HG02623 (cell line): Measurements from ENCODE around the gene CEP97.
A peak's percentile ranks its signal among the peaks of the same experiment; 100 is the strongest.
"Not testable (repeated sequence)": the region's sequence is repeated elsewhere in the genome, so short reads cannot be mapped to it uniquely, and the experiment has no call there.

Source experiments
- ATAC-seq: cut with Tn5 transposase; IDR thresholded peaks from one replicate; pipeline ENCODE4 v1.9.1; 2021; ENCODE audit warnings: moderate library complexity; ENCODE audit not compliant: unreplicated experiment

Gene CEP97

GRCh38 chr3:101724329-101725193 is at the start of gene CEP97:
CEP97 (plus strand) TSS chr3:101724614; CDS start chr3:101724677, 63 bp downstream.
- ATAC-seq = peak; percentile 89

DNA sequence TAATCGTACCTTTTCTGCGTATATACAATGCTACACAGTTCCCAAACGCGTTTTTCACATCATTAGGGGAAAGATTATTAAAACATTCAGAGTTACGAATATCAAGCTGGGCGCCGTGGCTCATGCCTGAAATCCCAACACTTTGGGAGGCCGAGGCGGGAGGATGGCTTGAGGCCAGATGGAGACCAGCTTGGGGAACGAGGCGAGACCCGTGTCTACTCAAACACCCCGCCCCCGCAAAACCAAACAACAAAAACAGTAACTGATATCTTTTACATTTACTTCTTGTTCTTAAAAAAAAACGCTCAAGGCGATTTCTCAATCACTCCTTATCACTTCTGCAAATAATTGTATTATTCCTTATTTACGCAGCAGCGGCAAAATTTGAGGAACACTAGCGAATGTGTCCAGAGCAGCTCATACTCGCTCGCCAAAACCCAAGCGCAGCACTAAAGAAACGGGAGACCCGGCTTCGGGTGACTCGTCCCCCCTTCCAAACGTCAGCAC is 48.7 kb upstream of the CEP97 start:
- ATAC-seq = no peak

DNA sequence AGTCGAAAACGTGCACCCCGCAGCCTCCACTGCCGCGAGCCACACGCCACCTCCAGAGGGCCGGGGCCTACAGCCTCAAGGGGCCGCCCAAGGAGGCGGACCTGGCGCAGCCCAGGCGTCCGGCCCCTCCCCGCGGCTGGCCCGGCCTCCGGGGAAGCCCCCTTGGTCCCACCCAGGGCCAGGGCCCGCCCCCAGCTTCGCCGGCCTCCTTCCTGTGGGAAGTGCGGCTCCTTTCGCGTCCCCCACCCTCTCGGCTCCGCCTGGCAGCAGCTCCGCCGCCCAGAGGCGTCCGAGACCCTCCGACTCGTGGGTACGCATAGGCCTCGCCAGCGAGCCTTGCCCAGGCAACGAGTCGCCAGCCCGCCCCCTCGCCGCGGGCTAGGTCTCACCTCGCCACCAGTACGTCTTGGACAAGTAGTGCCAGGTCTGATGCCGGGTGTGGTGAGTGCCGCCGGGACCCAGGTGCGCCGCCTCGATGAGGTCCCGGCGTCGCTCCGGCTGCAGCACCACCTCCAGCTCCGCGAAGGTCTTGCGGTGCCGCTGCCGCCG is 48.1 kb upstream of the CEP97 start:
- ATAC-seq = peak; percentile 82

GRCh38 chr3:101676765-101677435 is 47.5 kb upstream of the CEP97 start, which contains the start of gene ZBTB11:
ZBTB11 (minus strand) TSS chr3:101677132; CDS start chr3:101676914, 218 bp downstream.
- peak; percentile 69 for ATAC-seq

DNA sequence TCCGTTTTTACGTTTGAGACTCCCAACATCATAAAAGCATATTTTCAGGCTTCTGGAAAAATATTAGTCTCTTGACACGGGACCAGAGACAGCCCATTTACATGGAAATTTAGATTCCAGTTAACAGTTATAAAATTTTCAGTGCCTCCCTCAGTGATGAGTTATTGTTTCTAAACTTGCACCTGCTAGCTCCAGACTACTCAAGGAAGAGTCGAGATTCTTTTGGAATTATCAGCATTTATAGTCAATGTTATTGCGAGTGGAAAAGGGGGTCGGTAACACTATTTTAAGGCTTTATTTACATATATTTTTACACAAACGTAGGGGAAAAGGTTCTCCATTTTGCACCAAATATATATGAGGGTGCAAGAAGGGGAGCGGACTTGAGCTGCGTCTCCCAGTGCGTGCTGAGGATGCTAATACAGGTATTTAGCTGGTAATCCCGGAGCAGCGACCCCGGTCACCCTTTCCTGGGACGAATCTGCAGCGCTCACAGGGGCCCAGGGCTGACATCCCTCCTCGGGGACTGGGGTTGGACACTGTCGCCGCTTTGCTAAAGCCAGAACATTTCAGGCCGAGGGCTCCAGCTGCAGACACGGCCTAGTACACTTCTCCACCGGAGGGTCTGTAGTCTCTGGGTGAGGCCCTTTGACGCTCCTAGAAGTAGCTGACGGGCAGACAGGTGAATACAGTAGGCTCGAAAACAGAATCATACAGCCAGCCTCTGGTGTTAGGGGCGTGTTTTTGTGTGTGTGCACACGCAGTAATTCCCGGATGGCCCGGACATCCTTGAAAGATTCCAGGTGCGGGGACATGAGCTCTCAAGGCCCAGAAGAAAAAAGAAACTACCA is 46.8 kb upstream of the CEP97 start:
- ATAC-seq = no peak

- not testable (repeated sequence) for ATAC-seq
Observed at GRCh38 chr3:101678837-101679236, 45.6 kb upstream of the CEP97 start.

DNA sequence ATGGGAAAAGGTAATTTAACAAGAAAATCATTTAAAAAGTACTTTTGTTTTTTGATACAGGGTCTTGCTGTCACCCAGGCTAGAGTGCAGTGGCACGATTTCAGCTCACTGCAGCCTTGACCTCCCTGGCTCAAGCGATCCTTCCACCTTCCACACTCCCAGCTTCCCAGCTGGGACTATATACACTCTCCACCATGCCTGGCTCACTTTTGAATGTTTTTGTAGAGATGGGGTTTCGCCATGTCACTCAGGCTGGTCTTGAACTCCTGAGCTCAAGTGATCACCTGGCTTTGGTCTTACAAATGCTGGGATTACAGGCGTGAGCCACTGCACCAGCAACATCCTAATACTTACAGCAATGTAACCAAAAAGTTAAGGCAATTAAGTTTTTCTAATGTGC is 43.9 kb upstream of the CEP97 start:
- ATAC-seq = no peak

GRCh38 chr3:101685050-101685400 is 39.4 kb upstream of the CEP97 start:
- ATAC-seq = no peak

DNA sequence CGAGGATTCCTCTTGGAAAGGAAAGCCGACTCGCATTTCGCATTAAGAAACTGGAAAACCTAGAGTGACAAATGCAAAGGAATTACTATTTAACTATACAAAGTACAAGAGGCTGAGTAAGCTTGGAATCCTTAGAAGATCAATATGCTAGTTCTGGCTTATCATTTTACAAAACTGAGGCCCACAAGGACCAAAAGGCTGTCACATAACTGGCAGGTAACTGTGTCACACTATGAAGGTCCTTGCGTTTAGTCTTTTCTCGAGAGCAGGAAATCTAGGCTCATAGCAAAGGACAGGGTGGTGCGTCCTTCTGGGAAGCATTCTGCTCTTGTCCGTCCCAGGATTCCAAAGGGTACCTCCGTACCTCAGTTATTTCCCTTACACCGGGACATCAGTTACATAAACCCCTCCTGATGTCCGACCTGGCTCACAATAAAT is 38.5 kb upstream of the CEP97 start:
- peak; percentile 6 for ATAC-seq

DNA sequence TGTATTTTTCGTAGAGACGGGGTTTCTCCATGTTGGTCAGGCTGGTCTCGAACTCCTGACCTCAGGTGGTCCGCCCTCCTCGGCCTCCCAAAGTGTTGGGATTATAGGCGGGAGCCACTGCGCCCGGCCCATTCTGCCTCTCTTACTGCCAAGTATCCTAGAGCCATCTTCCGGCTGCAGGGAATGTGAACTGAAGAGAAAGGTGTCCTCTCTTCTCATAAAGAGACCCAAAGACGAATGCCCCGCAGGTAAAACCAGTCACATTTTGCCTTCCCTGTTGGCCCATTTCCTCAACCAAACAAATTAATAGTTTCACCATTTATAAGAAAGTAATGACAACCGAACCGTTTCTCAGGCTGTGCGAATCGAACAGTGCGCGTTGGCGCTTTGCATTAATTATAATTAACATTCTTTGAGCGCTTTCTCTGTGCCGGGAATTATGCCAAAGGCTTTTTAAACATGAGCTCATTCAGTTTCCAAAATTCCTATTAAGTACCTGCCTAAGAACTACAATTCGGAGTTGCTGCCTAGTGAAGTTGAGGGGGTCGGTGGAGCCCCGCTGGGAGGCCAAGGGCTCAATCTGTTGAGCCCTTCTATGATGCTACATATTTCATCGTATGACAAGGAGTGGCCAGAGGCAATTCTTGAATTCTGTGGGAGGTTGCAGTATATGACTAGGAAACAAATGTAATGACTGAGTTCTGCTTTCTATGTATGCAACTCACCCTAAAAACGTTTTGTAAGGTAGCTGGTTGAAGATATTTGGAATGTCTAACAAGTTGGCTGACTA is 37.1 kb upstream of the CEP97 start:
- ATAC-seq = no peak

GRCh38 chr3:101689286-101689685 is 35.1 kb upstream of the CEP97 start:
- ATAC-seq = no peak

DNA sequence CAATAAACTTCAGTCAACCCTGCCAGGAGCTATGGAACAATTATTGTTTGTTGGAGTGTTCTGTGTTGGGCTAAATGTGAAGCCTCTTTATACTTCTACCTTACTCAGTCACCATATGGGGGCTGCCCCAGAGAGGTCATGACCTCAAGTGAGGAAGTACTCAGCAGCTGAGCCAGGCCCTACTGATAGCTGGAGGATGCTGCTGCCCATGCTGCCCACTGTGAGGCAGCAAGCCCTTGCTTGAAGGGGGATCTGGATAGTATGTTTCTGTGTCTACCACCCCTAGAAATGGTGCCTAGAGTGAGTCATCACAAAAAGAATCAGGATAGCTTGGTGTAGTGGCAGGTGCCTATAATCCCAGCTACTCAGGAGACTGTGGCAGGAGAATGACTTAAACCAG is 33.4 kb upstream of the CEP97 start:
- ATAC-seq = no peak

GRCh38 chr3:101691685-101692671 is 32.4 kb upstream of the CEP97 start:
- not testable (repeated sequence) for ATAC-seq

DNA sequence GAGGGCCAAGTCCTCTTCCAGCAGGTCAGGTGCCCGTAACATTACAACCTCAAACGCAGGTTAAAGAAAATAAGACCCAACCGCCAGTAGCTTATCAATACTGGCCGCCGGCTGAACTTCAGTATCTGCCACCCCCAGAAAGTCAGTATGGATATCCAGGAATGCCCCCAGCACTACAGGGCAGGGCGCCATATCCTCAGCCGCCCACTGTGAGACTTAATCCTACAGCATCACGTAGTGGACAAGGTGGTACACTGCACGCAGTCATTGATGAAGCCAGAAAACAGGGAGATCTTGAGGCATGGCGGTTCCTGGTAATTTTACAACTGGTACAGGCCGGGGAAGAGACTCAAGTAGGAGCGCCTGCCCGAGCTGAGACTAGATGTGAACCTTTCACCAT is 30.9 kb upstream of the CEP97 start:
- peak; percentile 87 for ATAC-seq

DNA sequence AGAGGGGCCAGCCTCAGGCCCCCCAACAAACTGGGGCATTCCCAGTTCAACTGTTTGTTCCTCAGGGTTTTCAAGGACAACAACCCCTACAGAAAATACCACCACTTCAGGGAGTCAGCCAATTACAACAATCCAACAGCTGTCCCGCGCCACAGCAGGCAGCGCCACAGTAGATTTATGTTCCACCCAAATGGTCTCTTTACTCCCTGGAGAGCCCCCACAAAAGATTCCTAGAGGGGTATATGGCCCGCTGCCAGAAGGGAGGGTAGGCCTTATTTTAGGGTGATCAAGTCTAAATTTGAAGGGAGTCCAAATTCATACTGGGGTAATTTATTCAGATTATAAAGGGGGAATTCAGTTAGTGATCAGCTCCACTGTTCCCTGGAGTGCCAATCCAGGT is 29.6 kb upstream of the CEP97 start:
- not testable (repeated sequence) for ATAC-seq

GRCh38 chr3:101695779-101696372 is 28.5 kb upstream of the CEP97 start:
- no peak for ATAC-seq

- no peak for ATAC-seq
Observed at GRCh38 chr3:101701696-101702634, 22.4 kb upstream of the CEP97 start.
